ENCODE results near the gene PDK3.

Gene PDK3

DNA sequence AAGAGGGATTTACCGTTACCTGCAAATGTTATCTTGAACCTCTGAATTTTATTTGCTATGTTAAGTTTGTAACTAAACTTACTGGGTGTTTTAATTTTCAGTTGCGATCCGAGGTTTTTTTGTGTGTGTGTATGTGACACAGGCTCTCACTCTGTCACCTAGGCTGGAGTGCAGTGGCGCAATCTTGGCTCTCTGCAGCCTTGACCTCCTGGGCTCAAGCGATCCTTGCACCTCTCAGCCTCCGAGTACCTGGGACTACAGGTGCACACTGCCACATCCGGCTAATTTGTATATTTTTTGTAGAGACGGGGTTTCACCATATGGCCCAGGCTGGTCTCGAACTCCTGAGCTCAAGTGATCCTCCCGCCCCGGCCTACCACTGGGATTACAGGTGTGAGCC lies 18.5 kb downstream of the PDK3 start:
- DNase-seq = no peak

DNA sequence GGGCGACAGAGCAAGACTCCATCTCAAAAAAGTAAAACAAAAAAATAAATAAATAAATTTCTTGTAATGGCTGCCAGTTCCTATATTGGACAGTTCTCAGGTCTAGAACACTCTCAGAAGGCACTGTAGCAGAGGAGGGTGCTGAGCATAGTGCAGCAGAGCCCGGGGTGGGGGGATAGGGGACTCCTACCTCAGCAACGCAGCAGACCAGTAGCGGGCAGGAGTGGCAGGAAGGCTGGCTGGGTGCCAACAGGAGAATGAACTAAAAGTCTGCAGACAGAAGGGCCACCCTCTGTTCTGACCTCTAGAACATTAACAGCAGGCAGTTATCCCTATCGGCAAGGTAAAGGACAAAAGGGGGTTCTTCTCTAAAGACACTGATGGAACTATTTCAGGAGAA lies 20.2 kb downstream of the PDK3 start:
- DNase-seq = no peak

DNA sequence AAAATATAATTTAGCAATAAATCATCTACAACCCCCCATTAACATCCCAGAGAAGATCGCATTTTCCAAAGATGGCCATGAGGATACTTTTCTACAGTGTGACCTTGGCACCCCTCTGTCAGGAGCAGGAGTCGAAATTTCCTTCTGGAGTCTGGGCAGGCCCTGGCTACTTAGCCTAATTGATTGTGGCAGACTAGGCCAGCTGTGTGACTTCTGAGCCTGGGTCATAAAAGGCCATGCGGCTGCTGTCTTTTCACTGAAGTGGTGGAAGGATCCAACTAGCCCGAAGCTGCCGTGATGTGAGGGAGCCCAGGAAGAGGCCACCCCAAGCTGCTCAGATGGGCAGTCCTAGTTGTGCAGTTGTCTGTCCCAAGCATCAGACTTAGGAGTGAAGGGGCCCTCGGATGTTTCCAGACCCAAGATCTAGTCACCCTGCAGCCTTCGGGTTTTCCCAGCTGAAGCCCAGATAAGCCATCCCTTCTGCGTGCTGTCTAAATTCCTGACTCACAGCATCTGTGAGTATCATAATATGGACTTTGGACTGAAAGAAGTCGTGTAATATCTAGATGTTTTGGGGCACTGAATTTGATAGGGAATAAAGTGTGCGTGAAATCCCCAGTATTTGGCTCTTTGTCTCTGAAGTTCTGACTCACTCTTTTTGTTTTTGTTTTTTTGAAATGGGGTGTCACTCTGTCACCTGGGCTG lies 21.0 kb downstream of the PDK3 start:
- no peak for DNase-seq

DNA sequence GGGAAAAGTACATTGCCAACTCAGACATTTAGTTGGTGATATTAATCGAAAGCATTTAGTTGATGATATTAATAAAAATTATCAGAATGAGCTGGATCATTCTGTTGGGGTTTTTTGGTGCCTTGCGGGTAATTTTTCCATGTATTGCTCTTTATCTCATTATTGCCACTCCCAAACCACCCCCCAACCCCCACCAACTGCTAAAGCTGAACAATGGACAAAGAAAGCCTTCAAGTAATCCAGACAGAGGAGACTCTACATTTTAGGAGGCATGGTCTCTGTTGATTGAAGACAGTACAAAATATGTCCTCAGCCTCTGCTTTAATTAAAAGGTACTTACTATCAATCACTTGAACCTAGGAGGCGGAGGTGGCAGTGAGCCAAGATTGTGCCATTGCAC lies 22.5 kb downstream of the PDK3 start:
- no peak for DNase-seq

DNA sequence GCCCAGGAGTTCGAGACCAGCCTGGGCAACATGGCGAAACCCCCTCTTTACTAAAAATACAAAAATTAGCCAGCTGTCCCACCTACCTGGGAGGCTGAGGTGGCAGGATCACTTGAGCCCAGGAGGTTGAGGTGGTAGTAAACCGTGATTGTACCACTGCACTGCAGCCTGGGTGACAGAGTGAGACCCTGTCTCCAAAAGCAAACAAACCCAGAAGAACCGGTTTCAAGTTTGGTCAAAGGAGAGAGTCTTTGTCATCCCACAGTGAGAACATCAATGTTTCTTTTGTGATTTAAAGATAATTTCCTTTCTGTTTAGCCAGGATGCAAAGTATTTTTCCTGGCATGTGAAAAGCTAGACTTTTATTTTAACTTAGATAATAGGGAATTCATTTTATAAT lies 26.7 kb downstream of the PDK3 start:
- DNase-seq = no peak

DNA sequence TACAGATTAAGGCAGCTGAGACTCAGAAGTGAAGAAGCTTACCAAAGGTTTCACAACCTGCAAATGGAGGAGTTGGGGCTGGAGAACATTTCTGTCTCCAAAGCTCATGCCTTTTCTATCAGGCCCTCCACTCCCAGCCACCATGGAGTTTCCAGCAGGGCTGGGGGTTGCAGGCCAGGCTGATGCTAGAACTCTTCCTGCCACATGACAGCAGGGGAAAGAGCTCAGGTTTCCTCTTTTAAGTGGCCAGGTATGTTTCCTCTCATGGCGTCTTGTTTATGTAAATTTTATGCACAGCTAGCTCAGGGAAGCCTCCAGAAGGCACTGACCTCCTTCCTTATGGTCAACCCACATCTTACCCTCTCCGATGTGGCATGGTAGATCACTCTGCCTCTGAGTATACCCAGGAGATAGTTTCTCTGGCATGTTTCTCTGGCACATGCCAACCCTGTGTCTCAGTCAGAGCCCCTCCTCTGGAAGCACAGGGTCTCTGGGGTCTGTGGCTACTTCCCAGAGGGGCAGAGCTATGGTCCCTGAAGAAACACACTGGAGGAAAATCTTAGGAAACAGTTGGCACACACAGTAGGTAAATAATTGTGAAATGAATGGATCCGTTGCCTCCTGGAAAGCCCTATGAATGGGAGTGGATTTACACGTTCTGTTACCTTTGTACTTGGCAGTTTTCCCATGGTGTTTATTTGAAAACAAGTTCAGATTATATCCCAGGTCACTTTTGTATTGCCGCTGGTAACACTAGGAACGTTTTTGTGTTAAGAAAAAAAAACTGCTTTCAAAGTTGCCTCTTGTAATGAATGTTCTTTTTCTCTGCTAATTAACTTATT lies 28.9 kb downstream of the PDK3 start:
- no peak for DNase-seq

DNA sequence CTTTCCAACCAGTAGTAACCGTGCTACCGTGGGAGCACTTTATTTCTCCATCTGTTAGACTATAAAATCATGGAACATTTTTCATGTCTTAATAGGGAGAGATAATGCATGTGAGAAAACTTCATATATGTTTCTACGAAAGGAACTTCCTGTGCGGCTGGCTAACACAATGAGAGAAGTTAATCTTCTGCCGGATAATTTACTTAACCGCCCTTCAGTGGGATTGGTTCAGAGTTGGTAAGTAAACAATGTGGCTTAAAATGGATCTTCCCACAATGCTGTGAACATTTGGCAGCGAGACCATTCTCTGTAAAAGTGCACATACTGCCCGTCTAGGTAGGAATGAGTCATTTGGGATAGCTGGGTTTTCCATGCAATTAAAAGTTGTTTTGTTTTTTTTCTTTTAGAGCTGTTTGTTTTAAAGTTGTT lies 29.6 kb downstream of the PDK3 start:
- no peak for DNase-seq

DNA sequence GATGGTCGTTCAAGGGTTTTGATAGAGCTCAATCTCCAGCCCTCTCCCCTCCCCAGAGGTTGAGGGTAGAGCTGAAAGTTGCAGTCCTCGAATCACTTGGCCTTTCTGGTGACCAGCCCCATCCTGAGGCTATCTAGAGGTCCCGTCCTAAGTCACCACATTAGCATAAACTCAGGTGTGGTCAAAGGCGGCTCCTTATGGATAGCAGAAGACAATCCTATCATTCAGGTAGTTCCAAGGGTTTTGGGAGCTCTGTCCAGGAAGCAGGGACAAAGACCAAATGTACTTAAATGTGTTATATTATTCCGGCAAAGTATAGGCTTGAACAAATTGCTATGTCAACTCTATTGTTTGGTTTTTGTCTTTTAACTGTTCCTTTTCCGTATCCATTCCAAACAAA lies 30.6 kb downstream of the PDK3 start:
- DNase-seq = no peak

DNA sequence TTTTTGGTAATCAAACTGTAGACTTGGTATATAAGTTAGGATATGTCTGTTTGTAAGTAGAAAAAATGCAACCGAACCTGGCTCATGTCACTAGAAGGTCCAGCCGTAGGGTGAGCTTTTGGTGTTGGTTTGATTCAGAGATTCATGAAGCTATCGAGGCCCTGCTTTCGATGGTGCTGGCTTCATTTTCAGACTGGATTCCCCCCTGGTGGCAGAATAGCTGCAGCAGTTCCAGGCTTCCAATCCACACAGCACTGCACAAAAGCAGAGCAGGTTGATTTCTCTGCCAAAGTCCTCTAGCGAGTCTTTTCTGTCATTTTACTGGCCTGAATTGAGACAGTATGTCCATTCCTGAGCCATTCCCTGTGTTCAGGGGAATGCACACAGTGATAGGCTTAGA lies 33.1 kb downstream of the PDK3 start:
- no peak for DNase-seq

DNA sequence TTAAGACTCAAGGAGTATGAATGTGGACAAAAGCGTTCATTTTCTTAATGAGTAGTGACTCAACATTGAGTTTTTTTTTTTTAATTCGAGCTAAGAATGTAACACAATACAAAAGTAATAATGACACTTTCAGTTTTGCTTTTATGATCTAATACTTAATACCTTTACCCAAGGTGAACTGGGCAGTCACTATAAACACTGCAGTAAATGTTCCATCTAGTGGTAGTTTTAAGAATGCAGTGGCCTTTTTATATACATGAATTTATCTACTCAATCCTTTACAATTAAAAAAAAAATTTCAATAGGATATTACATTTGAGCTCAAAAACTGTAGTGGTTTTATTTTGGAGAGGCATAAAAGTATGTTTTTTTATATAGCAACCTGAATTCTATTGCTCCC lies 33.9 kb downstream of the PDK3 start:
- peak; percentile 48 for DNase-seq

DNA sequence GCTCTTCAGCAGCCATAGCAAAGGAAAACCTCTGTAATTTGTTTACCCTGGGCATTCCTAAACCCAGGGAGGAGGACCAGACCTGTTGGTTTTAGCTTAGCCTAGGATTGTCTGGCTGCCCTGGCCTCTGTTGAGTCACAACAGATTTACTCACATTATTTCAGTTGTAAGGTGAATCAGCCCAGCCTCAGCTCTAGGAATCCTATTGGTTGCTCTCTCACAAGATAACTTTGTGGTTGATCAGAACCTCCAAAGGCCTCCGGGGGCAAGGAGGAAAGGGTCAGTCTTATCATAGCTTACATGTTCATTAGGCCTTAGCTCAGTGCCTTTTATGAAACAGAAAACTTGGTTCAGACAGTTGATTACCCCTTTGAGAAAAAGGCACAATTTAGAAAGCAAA lies 41.0 kb downstream of the PDK3 start:
- DNase-seq = no peak

DNA sequence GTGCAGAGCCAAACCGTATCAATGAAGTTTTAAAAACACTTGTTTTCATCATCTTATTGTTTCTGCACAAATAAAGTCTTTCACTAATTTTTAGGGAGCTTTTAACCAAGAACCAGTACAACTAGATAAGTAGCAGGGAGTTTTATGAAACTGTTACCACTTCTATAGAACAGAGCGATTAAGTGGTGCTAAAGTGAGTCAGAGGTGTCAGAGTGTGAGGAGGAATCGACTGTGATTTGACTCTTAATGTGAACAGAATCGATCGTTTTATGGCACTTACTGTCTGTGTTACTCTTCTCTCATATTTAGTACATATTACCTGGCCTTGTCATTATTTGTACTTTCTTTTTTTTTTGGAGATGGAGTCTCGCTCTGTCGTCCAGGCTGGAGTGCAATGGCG lies 43.3 kb downstream of the PDK3 start:
- DNase-seq = no peak

DNA sequence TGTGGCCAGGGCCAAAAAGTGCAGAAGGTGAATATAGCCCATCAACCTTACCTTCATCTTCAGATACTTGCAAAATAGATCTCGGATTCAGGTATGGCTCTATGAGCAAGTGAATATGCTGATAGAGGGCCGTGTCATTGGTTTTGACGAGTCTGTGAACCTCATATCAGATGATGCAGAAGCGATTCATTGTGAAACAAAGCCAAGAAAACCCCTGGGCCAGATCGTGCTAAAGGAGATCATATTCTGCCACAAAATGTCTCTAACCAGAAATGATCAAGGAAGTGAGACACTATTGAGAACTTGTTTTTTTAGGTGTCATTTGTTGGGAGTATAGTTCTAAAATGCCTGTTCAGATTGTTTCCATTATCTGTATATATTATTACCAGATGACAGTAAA lies 48.3 kb downstream of the PDK3 start:
- DNase-seq = no peak

DNA sequence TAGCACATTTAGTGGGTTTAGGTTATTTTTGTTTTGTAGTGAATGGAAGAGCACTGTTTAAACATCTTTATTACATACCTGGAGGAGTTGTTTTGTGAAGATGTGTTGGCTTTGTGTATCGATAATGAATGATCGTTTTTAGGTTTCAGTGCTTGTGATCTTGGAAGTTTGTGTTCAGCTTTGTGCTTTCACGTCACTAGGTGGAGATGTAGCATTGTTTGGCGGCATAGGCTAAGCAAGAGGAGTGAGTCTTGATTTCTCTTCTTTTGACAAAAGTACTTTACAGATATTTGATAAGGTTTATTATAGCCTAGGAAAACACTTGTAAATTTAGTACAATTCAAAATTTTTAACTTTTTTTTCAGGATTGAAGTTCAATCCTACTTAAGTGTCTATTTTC lies 50.4 kb downstream of the PDK3 start:
- DNase-seq = no peak

DNA sequence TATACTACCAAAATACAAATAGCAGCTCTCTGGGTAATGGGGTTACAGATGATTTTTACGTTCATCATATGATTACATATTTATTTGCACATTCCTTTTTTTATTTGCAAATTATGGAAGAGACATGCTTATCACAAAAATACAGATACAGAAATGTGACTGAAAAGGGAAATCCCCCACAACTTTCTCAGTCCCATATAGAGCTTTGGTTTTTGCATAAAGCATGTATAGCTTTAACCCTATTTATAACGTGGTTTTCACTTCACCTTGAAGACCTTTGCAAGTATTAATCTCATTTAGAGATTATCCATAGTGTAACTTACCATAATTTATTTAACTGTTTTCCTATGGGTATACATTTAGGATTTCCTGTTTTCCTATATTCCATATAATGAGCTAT lies 55.4 kb downstream of the PDK3 start:
- DNase-seq = no peak

DNA sequence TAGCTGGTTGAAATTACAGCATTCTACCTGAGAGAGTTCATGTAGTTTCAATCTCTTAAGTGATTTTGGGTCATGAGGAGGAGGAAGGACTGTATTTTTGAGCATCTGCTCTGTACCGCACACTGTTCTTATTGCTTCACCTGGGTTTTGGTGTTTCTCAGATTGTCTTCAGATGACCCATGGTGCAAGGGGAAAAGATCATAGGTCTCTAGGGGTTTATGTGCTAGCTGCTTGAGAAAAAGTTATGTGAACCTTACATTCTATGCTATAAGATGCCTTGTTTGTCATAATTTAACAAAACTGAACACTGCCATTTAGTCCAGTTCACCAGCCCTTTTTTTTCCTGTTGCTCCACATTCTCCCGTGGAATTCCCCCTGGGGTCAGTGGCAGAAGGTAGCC lies 60.4 kb downstream of the PDK3 start:
- no peak for DNase-seq

DNA sequence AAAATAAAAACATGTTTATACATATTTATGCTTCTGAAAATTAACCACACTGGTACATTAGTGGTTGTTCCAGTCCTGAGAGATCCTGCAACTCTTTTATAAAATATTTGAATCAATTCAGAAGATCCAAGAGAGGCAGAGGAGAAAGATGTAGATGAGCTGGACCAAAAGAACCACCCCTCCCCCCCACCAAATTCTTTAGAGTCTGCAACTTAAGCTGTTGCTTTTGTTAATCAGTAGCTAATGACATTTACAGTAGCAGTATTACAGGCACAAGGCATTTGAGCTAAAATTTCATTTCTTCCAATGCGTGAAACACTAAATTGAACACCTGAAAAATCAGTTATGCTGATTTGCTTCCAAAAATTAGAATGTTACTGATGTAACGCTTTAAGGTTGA lies 61.5 kb downstream of the PDK3 start:
- DNase-seq = no peak

DNA sequence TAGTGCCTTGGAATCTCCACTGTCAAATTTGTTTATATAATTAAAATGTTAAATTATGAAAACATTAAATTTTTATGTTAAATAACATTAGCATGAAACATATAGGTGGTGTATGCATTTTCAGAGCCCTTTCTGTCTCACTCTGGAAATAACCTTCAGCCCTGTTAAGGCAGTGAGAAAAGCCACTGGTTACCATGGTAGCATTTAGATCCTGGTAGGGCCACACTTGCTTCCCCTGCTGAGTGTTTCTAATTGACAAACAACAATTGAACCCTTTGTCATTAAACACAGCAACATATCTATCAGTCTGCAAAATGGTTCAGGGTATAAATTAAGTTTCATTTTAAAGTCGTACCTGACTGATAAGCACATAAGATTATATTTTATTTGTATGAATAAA lies 63.5 kb downstream of the PDK3 start:
- DNase-seq = peak; percentile 27

DNA sequence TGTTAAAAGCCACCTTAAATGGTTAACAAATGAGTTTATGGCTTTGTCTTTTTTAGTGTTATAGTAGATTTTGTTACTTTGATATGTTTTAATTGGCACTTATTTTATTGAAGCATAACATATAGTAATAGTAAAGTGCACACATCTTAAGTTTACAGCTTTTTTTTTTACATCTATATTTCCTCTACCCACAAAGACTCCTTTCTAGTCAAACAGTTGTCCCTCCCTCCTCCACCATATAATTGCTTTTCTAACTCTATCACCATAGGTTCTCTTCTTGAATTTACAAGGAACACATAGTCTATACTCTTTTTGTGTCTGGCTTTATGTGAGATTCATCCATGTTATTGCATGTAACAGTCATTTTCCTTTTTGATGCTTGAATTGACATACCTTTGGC lies 71.5 kb downstream of the PDK3 start:
- no peak for DNase-seq

DNA sequence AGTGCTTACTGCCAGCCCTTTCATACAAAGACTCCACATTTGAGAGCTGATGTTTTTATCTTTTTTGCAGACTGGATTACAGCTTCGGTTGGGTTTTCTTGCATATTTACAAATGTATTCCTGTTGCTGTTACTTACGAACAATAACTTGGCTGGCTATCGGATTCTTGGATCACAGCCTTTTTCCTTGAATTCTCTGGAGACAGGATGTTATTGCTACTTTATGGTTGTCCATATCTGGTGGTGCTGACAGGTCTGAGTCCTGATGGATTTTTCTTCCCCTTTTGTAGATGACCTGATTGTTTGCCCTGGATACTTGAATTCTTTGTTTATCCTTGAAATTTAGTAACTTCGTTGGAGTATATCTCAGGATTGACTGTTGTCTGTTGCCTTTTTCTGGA lies 77.7 kb downstream of the PDK3 start:
- no peak for DNase-seq

DNA sequence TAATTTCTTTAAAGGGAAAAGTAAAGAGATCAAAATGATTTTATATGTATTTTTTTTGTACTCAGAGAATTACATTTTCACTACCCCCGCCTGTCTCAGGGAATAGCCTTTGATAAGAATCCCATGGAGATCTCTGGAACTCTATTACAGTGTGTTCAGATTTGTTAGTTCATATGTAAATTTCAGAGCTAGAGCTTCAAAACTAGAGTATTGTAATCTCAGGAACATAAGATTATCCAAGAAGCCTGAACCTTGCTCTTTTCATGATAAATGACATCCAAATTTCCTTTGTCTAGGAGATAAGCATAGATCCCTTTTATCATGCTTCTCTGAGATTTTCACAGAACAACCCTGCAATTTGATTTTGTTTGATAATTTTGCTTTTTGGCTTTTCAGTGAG lies 82.9 kb downstream of the PDK3 start:
- DNase-seq = no peak

DNA sequence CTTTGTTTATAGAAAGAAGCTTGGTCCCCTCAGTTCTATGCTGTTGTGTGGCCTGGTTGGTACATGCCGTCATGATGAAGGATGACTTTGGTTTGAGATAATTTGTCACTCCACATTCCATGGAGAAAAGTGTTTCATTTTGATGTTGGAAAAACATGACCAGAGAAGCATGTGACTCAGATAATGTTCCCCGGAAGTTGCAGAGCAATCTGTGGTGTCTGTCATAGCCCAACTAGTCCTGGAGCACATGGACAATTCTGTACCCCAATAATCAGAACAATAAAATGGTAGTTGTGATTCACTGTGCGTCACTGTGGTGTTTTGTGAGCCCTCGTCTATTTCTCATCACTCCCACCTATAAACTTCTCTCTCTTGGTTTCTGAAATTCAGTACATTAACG lies 85.1 kb downstream of the PDK3 start:
- DNase-seq = no peak

DNA sequence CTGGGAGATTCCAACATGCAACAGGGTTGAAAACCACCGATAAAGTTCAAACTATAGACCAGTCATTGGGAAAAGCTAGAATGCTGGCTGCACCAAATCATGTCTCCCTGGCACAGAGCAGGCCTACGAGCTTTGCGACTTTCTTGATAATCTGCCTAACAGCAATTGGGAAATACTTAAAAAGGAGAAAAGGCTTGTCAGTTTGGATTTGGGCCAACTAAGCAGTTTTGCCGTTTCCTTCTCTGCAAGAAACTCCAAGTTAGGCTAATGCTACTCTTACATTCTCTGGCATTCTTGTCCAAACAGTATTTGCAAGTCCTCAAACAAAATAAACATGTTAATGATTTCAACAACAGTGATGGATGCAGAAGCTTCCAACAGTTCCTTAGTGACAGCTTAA lies 87.9 kb downstream of the PDK3 start:
- DNase-seq = no peak

DNA sequence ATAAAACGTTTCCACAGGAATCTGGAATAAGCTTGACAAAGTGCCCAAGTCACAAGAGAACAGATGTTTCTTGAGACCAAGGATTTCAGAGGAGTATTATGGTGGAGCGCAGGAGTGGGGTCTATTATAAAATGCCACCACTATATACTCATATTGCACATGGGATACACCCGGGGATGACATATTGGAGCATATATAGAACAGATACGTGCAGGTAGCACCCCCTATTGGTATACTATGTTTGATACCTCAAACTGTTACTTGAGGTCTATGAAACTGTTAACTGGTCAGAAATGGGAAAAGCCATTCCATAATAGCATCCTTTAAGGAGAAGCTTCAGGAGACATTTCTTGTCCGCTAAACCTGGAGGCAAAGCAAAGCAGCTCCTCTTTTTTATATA lies 96.0 kb downstream of the PDK3 start:
- no peak for DNase-seq

Measured in NCI-H1417 treated with DMSO at 0.1 percent for 48 hours (cell line).